CD4-positive, alpha-beta T cell treated with Interleukin-2 at 100 ng/mL for 4 hours (primary cell): ENCODE results near the gene TAT.
"Not testable (repeated sequence)": the region's sequence is repeated elsewhere in the genome, so short reads cannot be mapped to it uniquely, and the experiment has no call there.

Experiments
- DNase-seq: peaks from one replicate; pipeline ENCODE4 v3.0.0-alpha.2; 2020; ENCODE audit warnings: low spot score

TAT gene

GRCh38 chr16:71584543-71585317 lies 7.8 kb upstream of the TAT start:
- DNase-seq = no peak

DNA sequence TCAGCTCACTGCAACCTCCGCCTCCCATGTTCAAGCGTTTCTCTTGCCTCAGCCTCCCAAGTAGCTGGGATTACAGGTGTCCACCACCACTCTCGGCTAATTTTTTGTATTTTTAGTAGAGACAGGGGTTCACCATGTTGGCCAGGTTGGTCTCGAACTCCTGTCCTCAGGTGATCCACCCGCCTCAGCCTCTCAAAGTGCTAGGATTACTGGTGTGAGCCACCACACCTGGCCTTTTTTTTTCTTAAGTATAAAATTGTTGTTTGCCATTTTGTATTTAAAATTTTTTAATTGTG lies 5.6 kb upstream of the TAT start:
- not testable (repeated sequence) for DNase-seq

DNA sequence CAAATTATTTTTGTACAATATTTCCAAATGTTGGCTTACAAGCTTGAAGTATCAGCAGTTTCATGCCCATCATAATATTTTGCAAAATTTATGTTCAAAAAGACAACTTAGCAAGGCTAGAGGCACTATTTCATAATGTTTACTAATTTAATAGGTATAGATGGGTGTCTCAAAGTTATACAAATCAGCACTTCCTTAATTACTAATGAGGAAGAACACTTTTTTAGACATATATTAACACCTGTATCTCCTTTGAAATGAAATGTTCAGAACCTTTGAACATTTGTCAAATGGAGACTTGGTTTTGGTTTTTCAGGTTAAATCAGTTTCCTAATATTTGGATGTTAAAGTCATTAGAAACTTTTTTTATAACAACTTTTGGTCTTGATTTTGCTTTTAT lies 2.2 kb downstream of the TAT start:
- no peak for DNase-seq

DNA sequence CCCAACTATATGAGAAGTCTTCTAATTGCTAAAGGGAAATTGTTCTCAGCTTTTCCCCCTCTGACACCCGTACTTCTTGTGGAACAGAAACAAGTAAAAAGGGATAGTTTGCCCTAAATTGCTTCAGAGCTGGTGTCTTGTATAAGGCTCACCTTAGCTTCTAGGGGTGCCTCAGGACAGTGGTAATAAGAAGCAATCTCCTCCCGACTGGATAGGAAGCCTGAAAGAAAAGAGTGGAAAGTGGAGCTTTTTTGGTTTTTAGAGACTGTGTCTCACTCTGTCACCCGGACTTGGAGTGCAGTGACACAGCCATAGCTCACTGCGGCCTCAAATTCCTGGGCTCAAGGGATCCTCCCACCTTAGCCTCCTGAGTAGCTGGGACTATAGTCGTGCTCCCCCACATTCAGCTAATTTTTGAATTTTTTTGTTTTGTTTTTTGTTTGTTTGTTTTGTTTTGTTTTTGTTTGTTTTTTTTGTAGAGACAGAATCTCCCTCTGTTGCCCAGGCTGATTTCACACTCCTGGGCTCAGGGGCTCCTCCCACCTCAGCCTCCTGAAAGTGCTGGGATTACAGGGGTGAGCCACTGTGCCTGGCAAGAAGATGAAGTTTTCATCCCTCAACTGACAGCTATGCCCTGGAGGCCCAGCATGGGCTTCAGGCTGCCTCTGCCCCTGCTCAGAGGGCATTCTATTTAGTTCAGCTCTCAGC lies 3.4 kb downstream of the TAT start:
- no peak for DNase-seq

- no peak for DNase-seq
Measured at GRCh38 chr16:71572497-71573116, 4.3 kb downstream of the TAT start.

GRCh38 chr16:71570144-71570543 lies 6.7 kb downstream of the TAT start:
- DNase-seq = no peak

DNA sequence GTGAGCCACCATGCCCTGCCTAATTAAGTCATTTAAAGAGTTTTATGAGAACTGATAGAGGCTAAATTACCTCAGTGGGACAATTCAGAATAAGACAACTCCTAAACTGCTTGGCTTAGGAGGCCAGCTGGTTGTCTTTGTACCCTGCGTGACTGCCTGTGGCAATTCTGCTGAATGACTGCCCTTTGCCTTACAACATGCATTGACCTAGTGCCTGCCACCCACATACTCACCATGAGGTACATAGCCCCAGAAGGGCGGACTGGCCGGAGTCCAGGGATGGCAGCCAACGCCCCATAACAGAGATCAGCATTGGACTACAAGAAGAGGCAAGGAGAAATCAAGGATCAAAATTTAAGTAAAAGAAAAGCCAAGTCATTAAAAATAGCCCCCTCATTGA lies 7.3 kb downstream of the TAT start:
- DNase-seq = no peak

DNA sequence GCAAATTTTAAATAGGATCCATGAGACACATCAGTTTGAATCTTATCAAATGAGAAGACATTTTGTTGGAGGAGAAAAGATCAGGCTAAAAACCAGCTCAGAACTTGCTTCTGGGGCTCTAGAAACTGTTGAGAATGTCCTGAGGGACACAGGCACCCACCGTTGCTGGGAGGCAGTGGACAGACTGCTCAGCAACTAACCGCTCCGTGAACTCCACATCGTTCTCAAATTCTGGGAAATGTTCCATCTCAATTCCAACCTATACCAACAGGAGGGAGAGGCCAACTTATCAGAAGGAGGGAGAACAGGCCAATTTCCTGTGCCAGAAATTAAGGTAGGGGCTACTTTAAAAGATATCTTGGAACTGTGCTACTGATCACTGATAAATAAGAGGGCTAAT lies 8.3 kb downstream of the TAT start:
- DNase-seq = no peak

DNA sequence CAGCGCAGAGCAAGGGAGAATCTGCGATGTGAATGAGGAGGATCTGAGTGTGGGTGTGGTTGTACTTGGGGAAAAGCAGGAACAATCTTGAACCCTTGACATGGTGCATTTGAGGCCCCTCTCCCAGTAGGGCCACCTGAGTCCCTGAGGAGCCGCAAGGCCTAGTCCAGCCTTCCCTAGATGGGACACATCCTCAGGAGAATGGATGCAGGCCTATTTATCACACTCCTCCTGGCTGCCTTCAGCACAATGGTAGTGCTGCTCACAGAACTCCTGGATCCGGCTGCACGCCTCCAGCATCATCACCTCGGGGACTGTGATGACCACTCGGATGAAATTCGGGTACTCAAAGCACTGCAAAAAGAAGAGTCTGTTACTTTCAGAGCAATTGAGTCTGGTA lies 9.0 kb downstream of the TAT start:
- DNase-seq = no peak

- no peak for DNase-seq
Measured at GRCh38 chr16:71565812-71566700, 10.8 kb downstream of the TAT start.

GRCh38 chr16:71564335-71564967 lies 12.4 kb downstream of the TAT start:
- no peak for DNase-seq

DNA sequence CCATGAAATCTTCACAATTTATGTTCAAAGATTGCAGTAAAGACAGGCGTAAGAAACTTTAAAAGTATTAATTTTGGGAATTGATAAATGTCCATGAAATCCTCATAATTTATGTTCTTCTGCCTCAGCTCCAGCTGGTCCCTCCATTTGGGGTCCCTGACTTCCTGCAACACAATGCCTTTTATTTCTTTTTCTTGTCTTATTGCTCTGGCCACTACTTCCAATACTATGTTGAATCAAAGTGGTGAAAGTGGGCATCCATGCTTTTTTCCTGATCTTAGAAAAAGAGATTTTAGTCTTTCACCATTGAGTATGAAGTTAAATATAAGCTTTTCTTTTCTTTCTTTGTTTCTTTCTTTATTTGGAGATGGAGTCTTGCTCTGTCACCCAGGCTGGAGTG lies 14.3 kb downstream of the TAT start:
- no peak for DNase-seq

GRCh38 chr16:71561886-71562285 lies 15.0 kb downstream of the TAT start:
- not testable (repeated sequence) for DNase-seq

GRCh38 chr16:71559855-71560254 lies 17.0 kb downstream of the TAT start:
- no peak for DNase-seq

- no peak for DNase-seq
Measured at GRCh38 chr16:71557954-71558582, 18.8 kb downstream of the TAT start.

DNA sequence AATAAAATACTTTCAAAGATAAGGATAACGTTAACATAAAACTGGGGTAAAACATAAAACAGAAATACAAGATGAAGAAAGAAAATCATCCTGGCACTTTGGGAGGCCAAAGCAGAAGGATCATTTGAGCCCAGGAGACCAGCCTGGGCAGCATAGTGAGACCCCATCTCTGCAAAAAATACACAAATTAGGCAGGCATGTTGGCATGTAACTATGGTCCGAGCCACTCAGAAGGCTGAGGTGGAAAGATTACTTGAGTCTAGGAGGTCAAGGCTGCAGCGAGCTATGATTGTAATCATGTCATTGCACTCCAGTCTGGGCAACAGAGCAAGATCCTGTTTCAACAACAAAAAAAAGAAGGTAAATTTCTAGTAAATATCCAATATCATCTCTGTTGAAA lies 19.6 kb downstream of the TAT start:
- DNase-seq = no peak

DNA sequence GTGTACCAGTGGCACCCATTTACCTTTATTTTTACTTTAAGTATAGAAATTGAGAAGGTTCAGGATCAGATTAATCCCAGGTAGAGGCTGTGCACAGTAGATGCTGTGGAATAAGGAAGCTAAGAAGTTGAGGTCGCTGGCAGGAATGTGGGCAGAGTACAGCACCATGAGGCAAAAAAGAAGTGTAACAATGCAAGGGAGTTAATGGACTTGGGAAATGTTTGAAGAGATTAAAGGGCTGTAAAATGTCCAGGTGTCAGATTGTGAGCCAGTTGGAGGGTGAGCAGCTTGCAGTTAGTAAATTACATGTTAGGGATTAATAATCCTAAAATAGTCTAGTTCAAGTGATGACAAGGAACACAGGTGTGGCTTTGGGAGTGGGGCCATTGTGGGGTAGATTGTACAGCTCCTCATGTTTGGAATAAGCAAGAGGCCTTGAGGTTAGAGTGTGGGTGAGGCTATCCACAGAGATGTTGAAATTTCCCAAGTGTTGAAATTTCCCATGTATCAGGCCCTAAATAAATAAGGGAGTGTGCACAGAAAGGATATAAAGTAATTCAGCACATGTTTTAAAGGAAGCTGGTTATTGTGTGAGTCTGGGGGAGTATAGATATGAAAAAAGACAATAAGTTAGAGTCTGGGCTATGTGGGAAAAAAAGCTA lies 21.5 kb downstream of the TAT start:
- no peak for DNase-seq

DNA sequence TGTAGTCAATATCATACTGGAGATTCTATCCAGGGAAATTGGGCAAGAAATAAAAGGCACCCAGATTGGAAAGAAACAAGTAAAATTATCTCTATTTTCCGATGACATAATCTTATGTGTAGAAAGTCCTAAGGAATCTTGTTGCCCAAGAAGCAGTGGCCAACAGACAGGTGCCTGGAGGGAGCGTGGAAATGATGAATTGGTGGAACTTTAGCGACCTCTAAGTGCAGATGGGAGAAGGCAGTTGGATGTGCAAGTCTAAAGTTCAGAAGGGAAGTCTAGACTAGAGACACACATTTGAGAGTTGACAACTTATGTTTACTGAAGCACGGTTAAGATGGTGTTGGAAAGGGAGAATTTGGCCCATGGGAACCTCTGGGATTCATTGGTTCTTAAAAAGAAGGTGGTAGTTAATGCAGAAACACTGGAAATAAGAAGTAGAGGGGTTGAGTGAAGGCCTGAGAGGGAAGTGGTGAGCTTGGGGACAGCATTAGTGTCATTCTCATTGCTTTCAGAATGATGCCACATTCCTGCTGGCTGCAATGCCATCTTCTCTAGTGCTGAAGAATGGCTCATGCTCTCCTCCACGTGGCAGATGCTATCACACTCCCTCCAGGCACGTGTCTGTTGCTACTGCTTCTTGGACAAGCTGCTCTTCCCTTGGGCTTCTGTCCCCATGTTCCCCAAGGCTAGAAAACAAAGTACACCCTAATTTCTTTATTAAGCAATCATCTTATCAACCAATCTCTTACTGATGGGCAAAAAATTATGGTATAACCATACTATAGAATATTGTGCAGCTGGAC lies 24.0 kb downstream of the TAT start:
- no peak for DNase-seq

GRCh38 chr16:71547168-71547567 lies 29.7 kb downstream of the TAT start:
- DNase-seq = no peak

DNA sequence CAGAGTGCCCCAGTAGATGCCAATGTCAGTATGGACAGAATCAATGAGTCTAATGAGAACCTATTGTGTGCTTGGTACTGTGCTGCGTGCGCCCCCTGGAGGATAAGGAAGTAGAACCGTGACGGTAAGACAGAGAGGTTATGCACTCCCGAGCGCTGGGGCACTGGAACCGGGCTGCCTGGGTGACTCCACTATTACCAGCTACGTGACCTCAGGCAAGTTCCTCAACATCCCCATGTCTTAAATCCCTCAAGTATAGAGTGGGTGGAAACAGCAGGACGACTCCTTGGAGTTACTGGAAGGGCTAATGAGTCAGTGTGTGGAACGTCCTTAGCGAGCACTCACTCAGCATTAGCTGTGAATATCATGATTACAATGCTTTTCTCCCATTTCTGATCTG lies 34.5 kb downstream of the TAT start:
- peak; percentile 52 for DNase-seq
